IPS-NIHi7 (cell line): ENCODE measurements around the gene SOX9.

Experiments
- DNase-seq: peaks from one replicate; pipeline ENCODE4 v3.0.0; 2012; ENCODE audit warnings: mixed read lengths; ENCODE audit errors: extremely low spot score

SOX9 gene

DNA sequence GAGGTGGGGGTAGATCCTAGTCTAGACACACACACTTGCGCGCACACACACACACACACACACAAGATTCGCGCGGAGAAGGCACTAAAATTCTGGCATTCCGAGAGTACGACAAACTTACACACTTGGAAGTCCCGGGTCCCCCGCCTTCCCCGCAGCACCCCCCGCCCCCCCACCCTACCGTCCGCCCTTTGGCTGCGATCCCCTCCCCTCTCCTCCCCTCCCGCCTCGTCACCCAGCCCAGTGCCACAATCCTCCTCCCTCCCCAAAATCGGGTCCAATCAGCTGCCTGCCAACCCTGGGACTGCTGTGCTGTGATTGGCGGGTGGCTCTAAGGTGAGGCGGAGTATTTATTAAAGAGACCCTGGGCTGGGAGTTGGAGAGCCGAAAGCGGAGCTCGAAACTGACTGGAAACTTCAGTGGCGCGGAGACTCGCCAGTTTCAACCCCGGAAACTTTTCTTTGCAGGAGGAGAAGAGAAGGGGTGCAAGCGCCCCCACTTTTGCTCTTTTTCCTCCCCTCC lies at the start of gene SOX9:
TSS of gene SOX9 (plus strand) at position 379 of the 522 bp plus-strand sequence. CDS start 372 bp downstream, outside the sequence.
- DNase-seq = peak; percentile 94

DNA sequence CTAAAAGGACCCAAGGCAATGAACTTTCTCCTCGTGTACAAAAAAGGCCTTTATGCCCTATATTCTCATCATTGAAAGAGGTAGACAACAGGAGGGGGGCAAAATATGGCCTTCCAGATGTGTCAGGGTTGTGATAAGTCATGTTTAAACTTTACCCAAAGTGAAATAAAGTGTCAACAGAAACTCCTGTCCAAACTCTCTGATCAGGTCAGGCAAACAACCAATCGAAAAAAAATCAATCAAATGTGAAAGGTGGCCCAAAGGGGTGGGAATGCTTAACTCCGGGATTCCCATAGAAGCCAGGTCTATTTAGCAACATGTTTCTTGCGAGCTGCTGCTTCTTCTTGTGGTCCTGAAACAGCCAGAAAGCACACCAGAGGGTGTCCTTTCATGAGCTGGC lies 49.5 kb upstream of the SOX9 start:
- no peak for DNase-seq

DNA sequence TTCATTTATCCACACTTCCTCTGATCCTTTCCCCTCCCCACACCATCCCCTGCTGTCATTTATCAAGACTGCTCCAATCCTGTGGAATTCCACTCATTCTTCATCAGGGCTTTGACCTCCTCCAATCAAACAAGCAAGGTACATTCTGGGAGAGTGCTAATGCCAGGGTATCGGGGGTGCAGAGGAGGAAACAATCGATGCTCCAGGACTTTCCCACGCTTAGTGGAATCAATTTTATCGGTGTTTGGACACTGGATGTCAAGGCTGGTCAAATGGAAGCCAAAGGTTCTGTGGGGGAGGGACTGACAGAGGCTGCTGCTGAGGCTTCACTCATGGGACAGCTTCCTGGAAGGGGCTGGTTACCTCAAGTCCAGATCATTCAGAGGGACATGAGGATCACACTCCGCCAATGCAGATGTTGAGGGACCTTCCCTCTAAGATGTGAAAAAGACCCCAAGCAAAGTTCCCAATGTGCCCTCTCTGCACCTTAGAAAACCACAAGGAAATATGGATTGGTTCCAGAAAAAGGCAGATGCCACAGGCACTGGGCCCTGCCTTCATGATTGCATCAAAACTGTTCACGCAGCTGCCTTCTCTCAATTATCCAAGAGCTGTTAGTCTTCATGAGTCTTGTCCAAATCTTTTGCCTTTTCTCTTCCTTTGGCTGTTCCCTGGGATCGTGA lies 44.7 kb upstream of the SOX9 start:
- DNase-seq = no peak

DNA sequence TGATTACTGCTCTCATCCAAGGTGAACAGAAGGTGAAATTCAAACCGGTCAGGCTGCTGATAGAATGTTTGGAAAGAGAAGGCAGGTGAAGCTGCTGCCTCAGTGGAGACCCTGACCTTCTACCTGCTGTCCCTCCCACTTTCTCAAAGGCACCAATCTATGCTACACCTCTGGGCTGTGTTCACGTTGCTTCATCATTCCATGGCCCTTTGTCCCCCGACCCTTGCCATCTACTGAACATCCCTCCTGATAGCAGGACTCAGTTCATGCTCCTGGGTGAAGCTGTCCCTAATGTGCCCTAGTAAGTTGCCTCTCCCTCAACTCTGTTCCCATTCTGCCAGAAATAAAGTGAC lies 44.2 kb upstream of the SOX9 start:
- no peak for DNase-seq

DNA sequence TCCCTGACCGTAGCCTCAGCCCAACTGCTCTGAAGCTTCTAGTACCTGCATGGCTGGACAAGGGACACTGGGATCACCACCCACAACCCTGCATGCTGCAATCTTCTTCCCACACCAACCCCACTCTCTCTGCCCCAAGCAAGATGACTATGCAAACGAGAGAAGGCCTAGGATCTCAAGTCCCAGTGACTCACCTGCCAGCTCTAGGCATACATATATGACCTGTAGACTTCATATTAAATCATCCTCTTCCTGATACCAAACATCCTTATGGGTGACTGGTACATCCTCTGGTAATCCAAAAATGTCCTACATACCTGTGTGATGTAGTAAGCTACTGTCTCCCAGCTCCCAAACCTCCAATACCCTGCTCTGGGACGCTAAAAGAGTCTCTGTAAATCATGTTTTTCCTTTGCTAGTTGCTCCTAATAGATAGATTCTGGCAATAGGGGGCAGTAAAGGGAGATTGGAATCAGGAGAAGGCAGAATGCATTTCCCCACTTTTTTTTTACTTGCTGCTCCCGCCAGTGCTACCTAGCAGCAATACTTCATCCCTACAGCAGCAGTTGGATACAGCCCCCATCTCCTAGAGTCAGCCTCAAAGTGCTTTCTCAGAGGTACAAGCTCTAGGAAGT lies 43.4 kb upstream of the SOX9 start:
- DNase-seq = peak; percentile 28

DNA sequence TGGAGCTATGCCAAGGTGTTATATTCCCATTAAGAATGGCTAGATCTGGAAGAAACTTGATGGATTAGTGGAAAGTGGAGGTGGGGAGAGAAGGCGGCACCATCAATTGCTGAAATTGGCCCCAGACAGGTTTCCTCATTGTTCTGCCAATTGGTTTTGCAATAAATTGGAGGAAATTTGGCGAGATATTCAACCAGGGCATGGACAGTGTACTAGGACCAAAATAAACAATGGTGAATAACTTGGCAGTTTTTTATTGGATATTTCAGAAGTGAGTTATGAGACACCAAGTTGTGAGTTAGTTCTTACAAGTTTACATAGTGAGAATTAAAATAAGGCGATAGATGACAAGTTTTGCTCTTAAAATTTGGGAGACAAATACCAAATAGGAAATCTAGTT lies 41.1 kb upstream of the SOX9 start:
- no peak for DNase-seq

DNA sequence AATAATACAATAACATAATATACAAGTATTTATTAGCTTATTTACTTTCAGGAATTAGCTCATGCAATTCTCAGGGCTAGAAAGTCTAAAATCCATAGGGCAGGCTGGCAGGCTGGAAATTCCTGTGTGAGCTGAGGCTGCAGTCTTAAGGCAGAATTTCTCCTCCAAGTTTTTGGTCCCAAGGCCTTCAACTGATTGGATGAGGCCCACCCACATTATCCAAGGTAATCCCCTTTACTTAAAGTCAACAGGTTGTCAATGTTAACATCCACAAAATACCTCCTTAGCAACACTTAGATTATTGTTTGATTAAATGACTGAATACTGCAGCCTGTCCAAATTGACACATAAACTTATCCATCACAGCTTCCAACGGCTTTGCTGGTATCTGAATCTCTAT lies 32.9 kb upstream of the SOX9 start:
- no peak for DNase-seq

DNA sequence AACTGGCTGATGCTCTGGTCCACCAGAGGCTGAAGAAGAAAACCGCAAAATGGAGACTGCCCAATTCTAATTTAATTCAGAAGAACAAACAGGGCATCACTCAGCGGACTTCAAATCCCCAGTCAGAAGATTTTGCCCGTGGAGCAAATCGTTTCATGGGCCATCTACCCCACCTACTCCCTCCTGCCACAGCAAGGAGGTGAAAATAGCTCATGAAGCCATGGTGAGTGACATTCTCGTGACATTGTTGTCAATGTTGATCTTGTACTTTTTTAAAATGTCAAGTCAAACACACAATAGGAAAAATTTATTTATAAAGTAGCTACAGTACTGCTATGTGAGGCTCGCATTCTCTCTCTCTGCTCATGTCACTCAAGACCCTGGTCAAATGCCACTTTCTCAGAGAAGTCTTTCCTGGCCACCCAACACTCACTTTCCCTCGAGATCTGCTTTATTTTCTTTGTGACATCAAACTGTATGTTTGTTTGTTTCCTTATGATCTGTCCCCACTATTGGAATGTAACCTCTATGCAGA lies 31.3 kb upstream of the SOX9 start:
- DNase-seq = no peak

DNA sequence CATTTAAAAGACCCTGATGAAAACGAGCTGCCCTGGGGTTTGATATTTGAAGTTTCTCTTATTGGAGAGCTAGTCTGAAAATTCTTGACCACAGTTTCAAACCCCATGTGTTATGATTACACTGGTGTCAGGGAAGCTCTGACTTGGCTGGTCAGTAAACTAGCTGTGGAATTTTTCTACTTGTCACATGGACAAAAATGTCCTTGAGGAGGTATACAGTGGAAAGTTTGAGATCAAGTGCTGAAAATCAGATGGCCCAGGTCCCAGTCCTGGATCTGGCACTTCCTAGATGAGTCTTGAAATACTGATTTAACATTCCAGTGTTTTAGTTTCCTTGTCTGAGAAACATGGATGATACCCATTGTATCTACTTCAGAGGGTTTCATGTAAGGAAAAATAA lies 30.7 kb upstream of the SOX9 start:
- DNase-seq = no peak

DNA sequence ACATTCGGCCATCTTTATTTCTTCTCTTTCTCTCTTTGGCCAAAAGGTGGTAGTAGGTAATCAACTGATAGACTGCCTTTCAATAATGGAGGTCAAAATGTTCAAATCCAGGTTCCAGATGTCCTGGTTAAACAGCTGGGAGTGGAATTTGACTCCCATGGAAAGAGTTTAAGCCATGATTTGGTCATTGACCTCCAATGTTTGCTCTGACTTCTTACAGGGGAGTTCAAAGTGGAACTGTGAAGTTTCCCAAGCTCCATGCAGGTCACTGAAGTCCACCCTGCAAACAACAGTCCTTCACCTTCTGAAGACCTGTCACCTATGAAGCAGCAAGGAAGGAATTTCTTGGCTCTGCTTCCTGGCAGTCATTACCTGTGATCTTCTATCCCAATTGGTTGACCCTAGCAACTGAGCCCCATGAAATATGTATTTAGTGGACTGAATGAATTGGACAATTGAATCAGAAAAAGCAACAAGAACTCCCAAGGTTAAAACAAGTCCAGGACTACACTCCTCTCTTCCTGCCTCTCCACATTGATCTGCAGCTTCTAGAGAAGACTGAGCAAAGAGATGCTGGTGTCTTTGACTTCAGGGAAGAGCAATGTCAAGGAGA lies 28.0 kb upstream of the SOX9 start:
- no peak for DNase-seq

DNA sequence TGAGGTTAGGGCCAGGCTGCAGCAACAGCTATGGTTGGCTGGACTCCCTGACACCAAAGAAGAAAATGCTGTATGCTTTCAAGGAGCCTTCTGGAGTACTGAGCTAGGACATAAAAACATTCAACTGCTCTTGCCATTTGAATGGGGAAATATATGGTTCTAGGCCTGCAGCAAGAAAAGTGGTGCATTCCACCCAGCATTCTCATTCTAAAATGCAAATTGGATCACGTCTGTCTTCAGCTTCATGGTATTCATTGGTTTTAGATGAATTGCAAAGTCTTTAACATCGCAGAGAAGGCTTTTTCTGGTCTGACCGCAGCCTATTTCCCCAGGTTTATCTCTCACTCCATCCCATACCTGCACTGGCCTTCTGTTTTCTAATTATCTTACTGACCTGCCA lies 27.1 kb upstream of the SOX9 start:
- no peak for DNase-seq

DNA sequence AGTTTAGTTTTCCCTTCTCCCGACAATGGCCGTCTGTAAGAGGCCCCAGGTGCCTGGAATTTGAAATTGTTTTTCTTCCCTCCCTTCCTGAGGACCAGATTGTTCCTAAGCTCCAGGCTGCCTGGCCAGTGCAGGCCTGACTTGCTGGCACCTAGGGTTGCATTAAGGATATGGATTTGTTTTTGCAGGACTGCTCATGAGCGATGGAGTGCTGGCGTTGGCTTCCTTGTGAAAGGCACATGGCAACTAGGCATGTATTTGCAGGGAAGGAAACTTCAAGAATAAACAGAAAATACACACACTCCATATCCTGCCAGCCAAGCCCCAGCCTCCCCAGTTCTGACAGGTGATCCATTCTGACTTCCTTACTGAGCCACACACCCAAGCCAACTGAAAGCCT lies 25.5 kb upstream of the SOX9 start:
- DNase-seq = no peak

DNA sequence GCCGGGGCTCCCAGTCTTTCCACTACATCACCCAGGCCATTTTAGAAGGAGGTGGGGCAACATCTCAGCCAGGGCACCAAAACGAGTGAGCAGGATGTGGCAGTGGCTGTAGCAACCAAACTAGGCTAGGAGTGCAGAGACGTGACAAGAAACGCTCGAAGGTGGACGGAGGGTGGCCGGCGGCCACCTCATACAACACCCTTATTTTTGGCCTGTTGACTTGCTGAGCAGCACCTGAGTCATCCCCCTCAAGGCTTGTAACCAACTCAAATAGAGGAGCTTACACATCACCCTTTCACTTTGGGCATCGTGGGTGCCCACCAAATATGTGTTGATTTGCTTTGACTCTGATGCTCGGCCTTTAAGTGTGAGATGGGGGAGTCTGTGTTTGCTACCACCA lies 23.7 kb upstream of the SOX9 start:
- DNase-seq = no peak

DNA sequence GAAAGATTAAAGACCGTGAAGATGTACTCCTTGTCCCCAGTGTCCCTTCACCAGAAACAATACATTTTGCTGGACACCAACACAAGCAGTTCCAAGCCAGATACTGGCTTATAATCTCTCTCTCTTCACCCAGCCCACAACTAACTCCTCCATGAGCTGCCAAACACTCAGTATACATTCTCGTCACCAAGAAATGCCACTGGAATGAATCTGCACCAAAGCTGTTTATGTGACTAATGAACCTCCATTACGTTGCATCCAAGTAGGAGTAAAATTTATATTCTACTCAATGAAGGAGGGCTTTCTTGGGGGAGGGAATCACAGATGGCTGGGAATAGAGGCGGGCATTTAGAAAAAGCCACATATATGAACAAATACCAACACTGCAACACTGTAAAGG lies 20.9 kb upstream of the SOX9 start:
- no peak for DNase-seq

DNA sequence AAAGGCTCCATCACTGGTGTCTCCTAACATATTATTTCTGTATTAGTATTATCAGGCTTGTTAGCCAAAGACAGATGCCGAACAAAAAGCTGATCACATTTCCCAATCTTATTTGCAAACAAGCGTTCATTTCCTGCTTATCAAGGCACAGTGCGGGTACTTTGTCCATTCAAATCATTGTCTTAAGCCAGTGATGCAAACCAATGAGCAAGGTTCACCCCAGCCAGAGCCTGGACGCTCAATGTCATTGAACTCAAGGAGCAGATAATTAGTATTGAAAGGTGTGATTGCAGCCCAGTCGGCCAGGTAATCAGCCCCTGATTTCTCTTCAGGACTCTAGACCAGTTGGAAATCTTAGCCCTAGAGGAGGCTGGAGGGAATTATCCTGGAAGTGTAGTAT lies 20.4 kb upstream of the SOX9 start:
- no peak for DNase-seq

DNA sequence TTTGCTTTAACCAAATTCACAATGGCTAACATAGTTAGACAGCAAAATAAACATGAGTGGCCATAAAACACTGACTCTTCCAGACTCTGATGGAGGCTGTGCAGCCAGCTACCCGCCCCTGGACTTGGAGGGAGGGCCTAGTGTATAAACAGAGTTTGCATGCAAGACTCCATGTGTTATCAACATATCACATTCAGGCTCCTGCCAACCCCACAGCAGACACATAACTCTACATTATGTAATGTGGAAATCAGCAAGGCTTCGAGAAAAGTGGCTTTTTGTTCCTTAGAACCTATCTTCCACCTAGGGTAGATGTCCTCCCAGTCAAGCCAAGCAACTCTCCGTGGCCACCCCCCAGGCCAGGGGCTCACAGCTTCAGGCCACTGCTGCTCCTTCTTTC lies 19.3 kb upstream of the SOX9 start:
- no peak for DNase-seq

DNA sequence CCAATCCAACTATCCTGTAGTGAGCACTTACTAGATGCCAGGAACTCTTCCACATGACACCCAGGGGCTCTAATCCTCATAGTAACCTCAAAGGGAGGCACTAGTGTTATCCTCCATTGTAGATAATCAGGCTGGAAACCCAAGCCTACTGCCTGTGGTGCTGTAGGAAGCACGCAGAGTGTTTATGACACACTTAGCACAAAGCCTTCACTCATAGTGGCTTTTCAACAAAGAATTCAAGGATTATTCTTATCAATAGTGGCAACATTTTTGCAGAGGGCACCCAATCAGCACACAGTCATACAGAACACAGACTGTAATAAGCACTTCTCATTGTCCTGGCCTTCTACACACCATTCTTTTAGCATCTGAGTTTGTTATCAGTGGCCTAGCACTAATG lies 18.5 kb upstream of the SOX9 start:
- DNase-seq = no peak

DNA sequence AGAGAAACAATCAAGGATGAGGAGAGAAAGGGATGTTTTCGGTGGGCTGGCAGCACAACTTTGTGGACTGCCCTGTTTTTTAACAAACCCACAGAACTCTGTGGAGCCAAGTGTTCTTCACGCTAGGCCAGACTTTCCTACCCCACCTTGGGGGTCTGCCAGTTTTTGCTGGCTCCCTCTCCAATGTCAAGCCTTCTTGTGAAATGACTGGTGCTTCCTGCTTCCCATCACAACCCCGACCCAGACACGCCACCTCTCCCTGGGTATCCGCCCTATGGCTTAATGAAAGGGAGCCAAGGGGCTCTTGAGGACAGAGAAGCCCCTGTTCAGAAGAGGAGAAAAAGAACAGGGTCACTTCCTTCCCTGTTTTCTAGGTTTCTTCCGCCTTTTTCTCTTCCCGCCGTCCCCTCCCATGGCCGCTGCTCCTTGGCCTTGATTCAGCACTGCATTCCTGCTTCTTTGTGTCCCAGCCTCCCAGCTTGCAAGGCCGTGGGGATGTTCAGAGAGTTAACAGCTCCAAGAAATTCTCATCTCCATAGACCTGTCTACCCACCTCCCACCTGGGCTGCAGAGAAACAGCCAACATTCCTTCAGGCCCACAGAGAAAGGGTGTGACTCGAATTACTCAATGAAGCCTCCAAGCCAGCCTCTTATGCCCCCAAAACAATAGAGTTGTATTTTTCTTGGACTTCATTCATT lies 16.5 kb upstream of the SOX9 start:
- DNase-seq = no peak

DNA sequence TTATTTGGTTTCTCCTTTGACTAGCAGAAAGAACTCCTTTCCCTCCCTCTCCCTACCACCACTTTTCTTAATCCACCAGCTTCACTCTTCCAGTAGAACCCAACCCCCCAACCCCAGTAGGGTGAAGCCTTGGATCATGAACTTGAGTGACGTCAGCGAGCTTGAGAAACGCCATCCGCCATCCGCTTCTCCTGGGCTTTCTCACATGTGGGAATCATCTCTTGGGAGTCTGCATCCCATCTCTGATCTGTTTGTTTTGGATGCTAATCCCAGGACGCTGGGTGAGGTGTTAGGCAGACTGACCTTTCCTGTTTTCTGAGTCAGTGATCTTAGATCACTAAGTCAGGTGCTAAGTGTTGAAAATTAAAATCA lies 16.0 kb upstream of the SOX9 start:
- DNase-seq = no peak

DNA sequence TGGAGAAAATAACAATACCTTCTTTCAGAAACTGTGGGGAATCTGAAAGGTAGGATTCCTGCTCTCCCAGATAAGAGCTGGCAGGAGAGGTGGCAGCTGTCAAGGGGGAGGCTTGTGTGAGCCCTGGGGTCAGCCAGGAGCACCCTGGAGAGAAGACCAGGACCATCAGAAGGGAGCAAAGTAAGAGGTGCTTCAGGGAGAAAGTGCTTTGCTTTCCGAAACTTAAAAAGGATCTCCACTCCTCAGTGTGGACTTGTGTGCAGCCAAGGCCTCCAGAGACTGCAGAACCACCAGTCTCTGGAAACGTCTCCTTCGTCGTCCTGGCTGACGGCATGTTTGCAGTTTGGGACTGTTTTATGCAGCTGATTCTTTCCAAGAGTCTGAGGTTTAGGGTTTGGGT lies 13.7 kb upstream of the SOX9 start:
- no peak for DNase-seq

DNA sequence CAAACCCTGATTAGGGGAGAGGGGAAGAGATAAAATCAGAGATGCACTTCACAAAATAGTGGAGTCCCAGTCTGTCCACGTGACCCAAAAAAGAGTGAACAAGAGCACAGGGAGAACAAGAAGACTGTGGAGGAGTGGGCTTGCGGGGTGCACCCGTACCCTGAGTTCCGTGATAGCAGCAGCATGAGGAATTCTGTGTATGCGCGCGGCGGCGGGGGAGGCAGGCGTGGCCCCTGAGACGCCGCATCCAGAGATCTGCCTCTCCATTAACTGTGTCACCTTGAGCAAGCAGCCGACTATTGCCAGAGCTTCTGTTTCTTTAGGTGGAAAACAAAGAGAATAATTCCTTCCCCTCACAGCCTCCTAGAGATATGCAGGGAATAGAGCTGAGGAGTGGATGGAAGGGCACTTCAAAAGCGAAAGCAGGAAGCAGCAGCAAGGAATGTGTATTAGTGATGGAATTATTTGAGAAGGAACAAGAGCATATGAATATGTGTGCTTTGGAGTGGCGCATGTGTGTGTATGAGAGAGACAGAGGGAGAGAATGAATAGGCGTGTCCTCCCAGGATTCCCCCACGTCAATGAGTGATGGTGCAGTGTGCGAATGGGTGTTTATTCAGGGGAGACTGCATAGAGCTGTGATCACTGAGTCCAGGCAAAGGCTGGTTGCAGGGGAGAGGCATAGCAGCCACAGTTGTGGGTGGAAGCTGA lies 10.4 kb upstream of the SOX9 start:
- DNase-seq = no peak

DNA sequence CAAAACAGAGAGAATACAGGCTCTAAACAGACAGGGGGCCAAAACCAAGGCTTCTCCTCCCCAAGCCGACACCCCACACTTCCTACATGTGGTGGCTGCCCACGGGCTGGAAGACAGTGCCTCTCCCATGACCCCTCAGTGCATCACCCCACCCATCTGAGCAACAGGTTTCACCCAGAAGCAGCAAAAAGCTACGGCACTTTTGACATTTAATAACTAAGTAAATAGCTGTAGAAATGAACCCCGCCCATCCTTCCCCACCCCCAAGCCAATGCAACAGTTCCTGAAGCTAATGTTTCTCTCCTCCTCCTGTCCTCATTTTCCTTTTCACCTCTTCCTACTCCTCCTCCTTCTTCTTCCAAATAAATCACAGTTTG lies 9.9 kb upstream of the SOX9 start:
- DNase-seq = no peak
